GM12874 (cell line): ENCODE data around the gene NCS1.

ENCODE experiments used
- CTCF ChIP-seq: IDR thresholded peaks from 2 replicates; pipeline ENCODE4 v1.5.1; 2011; ENCODE audit warnings: low read depth, mild to moderate bottlenecking, control low read depth, low read length, moderate library complexity; ENCODE audit not compliant: insufficient read depth

The NCS1 gene

GRCh38 chr9:130157079-130157478, 15.1 kb upstream of the NCS1 start:
- no peak for TF ChIP-seq CTCF

GRCh38 chr9:130158001-130158400, 14.2 kb upstream of the NCS1 start:
- TF ChIP-seq CTCF: no peak

- TF ChIP-seq CTCF: no peak
These were observed 13.1 kb upstream of the NCS1 start for GRCh38 chr9:130159057-130159456.

- no peak for TF ChIP-seq CTCF
These were observed 12.1 kb upstream of the NCS1 start for GRCh38 chr9:130159915-130160670.

- TF ChIP-seq CTCF: no peak
These were observed 11.2 kb upstream of the NCS1 start for GRCh38 chr9:130160862-130161470.

GRCh38 chr9:130165579-130165978, 6.6 kb upstream of the NCS1 start:
- TF ChIP-seq CTCF: no peak

- TF ChIP-seq CTCF: no peak
These were observed 5.8 kb upstream of the NCS1 start for GRCh38 chr9:130166399-130166798.
